GM18907 (cell line): ENCODE measurements around the gene ACTG1.

Source experiments
- ATAC-seq: cut with Tn5 transposase; IDR thresholded peaks from one replicate; pipeline ENCODE4 v1.9.1; 2021; ENCODE audit warnings: mild to moderate bottlenecking, moderate library complexity; ENCODE audit not compliant: unreplicated experiment

The ACTG1 gene

DNA sequence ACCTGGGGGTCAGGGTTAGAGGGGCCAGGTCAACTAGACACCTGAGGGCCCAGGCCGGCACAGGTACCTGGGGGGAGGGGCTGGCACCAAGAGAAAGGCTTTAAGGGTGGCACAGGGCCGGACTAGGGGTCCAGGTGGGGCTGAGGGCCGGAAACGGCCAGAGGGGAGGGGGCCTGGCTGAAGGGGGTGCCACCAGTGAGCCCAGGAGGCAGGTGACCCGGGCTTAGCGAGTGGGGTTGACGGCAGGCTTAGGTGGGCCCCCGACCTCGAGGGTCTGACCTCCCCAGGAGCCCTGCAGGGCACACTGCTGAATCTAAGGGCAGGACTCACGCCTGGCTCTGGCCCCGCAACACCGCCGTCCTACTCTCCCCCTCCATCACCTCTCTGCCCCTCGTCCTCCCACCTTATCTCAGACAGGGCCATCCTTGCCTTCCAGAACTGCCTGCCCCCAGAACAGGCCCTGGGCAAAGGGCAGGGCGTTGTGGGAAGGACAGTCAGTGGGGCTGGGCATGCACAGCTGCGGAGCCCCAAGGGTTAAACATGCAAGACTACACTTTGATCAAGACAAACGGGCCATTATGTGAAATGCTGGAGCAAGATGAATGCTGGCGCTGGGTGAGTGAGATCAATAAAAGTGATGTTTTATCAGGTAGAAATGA lies 44.4 kb downstream of the ACTG1 start:
- ATAC-seq: no peak

DNA sequence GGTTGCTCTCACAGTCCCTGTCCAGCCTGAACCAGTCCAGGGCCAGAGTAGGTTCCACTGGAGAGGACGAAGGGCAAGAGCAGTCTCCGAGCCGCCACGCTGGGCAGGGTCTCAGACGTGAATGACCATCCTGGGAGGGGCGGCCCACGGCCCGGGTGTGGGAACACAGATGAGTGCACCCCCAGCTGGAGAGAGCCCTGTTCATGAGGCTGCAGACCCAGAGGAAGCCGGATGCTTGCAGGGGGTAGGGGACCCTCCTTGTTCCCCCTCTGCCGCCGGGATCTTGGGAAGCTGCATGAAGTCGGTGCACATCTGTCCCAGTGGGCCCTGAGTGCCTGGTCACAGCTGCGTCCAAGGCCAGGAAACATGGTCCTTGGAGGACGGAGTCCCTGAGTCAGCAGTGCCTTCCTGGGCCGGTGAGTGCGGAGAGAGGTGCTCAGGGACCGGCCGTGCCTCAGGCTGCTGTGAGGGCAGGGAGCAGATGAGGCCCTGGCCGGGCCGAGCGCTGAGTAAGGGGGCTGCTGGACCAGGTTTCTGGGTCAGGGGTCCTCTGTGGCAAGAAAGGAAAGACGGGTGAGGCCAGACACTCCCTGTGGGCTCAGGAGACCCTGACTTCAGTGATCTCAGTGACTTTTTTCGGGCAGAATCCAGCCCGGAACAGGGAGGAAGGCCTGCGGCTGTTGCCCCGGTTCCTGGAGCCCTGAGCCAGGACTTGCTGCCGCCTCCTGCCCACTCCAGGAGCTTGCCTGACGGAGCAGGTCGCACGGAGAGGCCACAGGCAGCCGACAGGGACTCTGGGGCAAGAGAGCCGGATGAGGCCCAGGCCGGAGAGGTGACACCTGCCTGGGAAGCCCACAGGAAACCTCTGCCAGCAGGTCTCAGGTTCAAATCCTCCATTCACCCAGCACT lies 45.8 kb downstream of the ACTG1 start:
- ATAC-seq: no peak

DNA sequence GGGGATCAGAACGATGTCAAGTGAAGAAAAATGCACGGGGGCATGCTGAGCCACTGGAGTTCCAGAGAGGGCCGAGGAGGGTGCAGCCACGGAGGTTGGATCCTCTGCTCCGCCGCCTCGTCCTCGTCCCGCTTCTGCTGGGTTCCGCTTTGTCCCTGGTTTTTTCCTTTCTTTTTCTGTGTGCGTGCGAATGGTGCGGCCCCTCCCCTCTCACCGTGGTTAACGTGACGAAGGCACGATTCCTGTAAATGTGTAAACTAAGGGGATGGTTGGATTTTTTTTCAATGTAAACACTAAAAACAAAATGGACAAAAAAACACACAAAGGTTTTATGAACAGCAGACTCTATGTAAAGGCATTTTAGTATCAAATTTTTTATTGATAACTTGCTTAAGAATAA lies 46.7 kb downstream of the ACTG1 start:
- no peak for ATAC-seq

DNA sequence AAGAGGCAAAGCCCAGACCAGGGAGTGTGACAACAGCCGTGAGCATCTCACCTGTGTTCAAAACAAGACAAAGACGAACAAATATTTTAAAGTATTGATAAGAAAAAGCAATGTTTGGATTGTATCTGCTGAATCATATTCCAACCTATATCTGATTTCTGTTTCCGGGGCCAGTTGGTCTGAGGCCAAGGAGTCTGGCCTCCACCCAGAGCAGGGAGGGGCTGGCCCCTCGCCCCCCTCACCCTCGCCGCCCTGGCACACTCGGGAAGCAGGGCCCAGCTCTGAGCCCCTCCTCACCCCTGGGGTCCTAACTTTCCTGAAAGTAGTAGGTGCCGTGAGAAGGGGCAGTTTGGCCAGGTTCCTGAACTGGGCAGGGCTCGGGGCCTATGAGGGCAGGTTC lies 48.0 kb downstream of the ACTG1 start:
- no peak for ATAC-seq

DNA sequence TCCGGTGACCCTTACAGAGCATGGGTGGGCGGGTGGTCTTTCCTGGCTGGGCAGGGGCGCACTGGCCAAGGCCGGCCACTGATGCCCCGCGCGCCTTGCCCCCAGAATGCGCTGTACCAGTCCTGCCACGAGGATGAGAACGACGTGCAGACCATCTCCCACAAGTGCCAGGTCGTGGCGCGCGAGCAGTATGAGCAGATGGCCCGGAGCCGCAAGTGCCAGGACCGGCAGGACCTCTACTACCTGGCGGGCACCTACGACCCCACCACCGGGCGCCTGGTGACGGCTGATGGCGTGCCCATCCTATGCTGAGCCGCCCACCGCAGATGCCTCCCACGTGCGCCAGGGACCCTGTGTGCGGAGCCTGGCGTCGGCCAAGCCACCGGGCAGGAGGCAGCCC lies 49.1 kb downstream of the ACTG1 start:
- ATAC-seq: no peak

DNA sequence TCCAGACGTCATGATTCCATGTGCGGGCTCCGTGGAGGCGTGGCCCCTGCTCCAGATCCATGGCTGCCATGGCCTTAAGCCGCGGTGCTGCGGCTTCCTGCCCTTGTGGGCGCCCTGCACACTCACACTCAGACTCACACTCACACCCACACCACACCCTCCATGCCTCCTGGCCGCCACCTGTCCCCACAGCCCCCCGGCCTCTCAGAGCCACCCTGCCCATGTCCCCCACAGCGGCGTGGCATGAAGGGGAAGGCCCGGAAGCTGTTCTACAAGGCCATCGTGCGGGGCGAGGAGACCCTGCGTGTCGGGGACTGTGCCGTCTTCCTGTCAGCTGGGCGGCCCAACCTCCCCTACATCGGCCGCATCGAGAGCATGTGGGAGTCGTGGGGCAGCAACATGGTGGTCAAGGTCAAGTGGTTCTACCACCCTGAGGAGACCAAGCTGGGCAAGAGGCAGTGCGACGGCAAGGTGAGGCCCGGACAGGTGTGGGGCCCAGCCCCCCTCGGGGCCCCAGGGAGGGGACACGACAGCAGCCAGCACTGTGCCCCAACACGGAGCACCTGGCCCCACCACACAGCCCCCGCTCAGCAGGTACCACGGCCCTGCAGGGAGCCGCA lies 50.0 kb downstream of the ACTG1 start:
- ATAC-seq: no peak

DNA sequence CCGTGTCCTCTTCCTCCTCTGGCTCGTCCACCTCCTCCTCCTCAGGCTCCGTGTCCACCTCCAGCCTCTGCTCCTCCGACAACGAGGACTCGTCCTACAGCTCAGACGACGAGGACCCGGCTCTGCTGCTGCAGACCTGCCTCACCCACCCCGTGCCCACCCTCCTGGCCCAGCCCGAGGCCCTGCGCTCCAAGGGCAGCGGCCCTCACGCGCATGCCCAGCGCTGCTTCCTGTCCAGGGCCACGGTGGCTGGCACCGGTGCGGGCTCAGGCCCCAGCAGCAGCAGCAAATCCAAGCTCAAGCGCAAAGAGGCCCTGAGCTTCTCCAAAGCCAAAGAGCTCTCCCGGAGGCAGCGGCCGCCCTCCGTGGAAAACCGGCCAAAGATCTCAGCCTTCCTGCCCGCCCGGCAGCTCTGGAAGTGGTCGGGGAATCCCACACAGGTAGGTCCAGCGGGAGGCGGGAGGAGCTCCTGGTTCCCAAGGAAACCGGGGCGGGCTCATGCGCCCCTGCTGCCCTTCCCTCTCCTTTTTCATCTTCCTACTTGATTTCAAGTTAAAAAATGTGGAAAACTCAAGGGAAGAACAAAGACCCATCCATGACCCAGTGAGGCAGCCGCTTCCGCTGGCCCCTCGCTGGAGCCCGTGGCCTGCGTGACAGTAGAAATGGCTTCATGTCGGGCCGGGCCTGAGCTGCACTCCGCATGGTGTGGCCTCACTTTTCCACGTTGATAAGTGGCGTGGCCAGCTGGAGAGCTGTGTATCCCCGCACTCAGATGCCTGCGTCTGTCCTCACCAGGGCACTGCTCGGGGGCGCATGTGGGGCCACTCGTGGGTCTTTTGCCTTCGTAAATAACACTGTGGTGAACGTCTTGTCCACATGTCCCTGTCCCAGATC lies 50.7 kb downstream of the ACTG1 start:
- ATAC-seq: no peak

DNA sequence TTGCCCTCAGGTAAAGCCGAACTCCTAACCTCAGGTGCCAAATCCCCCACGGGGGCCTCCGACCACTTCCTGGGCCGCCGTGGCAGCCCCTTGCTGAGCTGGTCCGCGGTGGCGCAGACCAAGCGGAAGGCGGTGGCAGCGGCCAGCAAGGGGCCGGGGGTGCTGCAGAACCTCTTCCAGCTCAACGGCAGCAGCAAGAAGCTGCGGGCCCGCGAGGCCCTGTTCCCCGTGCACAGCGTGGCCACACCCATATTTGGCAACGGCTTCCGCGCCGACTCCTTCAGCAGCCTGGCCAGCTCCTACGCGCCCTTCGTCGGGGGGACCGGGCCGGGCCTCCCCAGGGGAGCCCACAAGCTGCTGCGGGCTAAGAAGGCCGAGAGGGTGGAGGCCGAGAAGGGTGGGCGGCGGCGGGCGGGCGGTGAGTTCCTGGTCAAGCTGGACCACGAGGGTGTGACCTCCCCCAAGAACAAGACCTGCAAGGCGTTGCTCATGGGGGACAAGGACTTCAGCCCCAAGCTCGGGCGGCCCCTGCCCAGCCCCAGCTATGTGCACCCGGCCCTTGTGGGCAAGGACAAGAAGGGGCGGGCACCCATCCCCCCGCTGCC lies 51.6 kb downstream of the ACTG1 start:
- no peak for ATAC-seq
